Jurkat, Clone E6-1 (cell line): ENCODE measurements around the gene PRTG. TPM values are rescaled to one million over a fixed set of nuclear protein-coding genes. Genes with fewer than 3 reads are reported as not detected.
"Not testable (repeated sequence)": the region's sequence is repeated elsewhere in the genome, so short reads cannot be mapped to it uniquely, and the experiment has no call there.

Experiments
- DNase-seq: peaks from one replicate; pipeline ENCODE4 v3.0.0-alpha.2; 2011; ENCODE audit warnings: low read depth, low spot score
- H3K4me3 ChIP-seq: 2 replicates; pipeline ENCODE4 v1.5.1; 2011; ENCODE audit warnings: mild to moderate bottlenecking, low read length, control low read depth, moderate library complexity
- polyA plus RNA-seq: library from polyadenylated mRNA; unstranded; fragments of >200 nt; gene quantifications from one replicate; pipeline ENCODE4 v1.2.1, GENCODE V29; 2012; ENCODE audit warnings: missing spikeins; ENCODE audit not compliant: insufficient read length, insufficient read depth

PRTG gene, protein sequence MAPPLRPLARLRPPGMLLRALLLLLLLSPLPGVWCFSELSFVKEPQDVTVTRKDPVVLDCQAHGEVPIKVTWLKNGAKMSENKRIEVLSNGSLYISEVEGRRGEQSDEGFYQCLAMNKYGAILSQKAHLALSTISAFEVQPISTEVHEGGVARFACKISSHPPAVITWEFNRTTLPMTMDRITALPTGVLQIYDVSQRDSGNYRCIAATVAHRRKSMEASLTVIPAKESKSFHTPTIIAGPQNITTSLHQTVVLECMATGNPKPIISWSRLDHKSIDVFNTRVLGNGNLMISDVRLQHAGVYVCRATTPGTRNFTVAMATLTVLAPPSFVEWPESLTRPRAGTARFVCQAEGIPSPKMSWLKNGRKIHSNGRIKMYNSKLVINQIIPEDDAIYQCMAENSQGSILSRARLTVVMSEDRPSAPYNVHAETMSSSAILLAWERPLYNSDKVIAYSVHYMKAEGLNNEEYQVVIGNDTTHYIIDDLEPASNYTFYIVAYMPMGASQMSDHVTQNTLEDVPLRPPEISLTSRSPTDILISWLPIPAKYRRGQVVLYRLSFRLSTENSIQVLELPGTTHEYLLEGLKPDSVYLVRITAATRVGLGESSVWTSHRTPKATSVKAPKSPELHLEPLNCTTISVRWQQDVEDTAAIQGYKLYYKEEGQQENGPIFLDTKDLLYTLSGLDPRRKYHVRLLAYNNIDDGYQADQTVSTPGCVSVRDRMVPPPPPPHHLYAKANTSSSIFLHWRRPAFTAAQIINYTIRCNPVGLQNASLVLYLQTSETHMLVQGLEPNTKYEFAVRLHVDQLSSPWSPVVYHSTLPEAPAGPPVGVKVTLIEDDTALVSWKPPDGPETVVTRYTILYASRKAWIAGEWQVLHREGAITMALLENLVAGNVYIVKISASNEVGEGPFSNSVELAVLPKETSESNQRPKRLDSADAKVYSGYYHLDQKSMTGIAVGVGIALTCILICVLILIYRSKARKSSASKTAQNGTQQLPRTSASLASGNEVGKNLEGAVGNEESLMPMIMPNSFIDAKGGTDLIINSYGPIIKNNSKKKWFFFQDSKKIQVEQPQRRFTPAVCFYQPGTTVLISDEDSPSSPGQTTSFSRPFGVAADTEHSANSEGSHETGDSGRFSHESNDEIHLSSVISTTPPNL
- polyA plus RNA-seq: 0.73 TPM

DNA sequence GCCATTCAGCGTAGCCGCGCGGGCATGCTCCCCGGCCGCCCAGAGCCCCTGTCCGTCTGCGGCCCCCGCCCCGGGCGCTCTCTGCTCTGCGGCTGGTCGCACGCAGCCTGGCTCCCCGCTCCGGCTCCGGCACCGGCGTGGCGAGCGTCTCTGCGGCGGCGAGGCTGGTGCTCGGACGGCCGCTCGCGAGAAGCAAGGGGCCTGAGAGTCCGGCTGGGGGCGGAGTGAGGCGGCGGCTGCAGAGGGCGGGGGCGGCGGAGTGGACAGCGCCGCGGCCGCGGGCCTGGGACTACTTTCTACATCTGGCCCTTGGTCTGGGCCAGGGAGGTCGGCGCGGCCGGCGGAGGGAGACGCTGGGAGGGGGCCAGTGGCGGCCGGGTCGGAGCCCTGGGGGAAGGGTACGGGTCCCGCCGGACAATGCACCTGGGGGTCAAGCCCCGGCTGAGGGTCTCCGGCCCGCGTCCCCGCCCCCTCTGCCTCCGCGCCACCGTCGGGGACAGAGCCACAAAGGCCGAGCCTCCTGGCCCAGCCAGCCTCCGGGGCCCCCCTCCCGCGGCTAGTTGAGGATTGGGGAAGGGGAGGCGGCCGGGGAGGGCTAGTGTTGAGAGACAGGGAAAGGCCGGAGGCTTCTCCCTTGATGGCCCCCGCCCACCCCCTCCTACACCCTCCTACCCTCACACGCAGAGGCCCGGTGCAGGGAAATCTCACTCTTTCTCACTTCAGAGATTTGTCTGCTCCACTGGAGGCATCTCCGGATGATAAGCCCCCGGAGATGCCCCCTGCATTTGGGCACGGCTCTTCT, at the start of gene PRTG:
PRTG (minus strand) TSS at position 226 of the 802 bp plus-strand sequence; CDS start at position 5, 221 bp downstream.
- peak within 1 kb of the TSS; percentile 31 for H3K4me3 ChIP-seq
- DNase-seq: no peak

DNA sequence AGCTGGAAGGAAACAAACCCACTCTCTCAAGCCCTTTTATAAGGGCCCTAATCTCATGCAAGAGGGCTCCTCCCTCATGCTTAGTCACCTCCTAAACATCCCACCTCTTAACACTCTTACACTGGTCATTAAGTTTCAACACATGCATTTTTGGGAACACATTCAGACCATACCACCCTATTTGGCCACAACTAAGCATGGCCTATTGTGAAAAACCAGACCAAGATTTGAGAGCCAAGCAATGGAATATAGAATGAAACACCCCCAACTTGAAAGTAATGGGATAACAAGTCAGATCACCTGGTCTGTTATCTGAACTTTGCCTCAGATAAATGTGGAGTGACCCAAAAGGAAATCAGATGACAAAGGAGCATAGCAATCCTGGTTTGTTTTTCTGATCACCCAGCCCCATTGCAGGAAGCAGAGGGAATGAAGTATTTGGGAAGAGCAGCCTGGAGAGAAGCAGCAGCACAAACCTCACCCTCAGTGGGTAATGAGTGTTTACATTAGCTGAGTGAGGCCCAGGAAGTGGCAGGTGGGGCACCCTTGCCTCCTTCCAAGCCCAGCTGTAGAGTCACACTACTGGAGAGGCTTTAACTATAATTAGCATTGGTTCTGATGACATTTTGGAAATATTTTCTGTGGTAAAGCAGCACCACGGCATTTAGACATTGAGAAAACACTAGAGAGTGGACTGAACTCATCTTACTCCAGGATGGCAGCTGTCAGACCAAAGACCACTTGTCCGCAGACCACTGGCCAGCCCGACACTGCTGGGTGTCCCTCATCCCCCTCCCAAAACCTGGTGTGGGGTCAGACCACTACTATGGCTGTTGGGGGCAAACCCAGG, 48.8 kb upstream of the PRTG start:
- DNase-seq: no peak
- no peak overlapping the region for H3K4me3 ChIP-seq

DNA sequence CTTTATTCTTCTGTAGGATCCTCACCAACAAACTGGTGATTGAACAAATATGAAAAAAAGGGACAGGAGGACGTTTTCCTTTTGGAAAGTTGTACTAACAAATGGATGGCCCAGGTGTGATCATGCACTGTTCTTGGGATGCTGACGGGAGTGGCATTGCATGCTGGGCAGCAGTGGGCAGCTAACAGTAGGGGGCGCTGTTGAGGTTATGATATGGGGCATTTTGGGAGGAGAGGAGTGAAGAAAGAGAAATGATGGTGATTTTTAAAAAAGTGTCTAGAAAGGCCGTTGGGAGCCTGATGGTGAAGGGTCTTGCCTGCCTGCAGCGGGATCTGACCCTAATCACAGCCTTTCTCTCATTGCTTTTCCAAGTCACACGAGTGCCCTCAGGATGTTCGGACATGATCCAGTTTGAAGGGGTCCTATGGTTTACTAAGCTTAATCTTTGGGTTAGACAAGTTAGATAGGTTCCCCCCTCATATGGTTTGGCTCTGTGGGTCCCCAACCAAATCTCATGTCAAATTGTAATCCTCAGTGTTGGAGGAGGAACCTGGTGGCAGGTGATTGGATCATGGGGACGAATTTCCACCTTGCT, 46.2 kb upstream of the PRTG start:
- no peak overlapping the region for H3K4me3 ChIP-seq

DNA sequence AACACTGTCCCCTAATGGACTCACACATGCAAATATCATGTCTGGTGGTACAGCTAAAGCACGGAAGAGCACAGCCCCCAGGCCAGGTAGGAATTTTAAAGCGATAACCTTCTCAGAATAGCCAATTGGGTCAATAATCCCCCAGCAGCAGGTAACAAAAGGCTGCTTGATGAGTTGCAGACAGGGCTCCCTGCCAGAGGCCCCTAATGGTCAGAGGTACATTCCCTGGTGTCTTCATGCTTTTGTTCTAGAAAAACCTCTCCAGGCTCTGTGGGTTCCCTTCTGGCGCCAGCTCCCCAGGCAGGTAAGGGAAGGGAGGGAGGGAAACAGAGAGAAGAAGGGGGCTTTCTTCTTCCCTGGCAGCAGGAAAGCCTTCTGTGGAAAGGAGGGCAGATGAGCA, 43.4 kb upstream of the PRTG start:
- DNase-seq: no peak
- H3K4me3 ChIP-seq: no peak overlapping the region

More for the DNA sequence above, 46.2 kb upstream of the PRTG start:
- peak; percentile 8 for DNase-seq

DNA sequence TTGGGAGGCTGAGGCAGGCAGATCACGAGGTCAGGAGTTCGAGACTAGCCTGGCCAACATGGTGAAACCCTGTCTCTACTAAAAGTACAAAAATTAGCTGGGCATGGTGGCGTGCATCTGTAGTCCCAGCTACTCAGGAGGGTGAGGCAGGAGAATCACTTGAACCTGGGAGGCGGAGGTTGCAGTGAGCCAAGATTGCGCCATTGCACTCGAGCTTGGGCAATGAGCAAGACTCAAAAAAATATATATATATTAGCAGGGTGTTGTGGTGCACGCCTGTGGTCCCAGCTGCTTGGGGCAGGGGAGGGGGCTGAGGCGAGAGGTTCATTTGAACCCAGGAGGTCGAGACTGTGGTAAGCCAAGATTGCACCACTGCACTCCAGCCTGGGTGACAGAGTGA, 42.6 kb upstream of the PRTG start:
- not testable (repeated sequence) for DNase-seq, H3K4me3 ChIP-seq

DNA sequence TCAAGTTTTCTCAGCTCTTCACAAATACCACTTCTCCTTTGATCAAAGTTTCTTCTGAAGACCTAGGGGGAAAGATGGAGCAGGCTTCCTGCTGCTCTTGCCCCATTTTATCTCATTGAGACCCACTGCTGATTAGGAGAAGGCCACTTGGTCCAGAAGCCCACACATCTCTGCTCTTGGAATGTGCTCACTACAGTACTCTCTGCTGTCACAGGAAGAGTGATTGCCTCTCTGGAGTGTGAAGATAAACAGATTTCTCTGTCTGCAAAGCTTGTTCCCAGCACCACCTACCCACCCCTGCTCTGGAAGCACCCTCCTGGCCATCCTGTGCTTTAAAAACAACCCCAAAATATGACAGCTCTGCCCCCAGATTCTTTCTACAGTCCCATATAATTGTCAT, 41.3 kb upstream of the PRTG start:
- DNase-seq: no peak

DNA sequence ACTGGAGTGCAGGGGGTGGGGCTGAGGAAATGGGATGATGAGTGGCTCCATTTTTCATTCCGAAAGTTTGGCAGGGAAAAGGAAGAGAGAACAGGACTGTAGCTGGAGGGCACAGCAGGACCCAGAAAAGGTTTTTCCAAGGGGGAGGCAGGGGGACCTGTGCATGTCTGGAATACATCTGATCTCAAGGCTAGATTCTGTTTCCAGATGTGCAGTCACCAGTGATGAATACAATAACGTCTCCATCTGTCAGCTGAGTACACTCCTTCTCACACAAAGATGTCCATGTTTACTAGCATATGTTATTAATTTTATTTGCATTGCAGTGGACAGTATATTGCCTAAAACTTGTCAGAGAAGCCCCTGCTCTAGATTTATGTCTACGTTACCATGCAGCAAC, 39.9 kb upstream of the PRTG start:
- DNase-seq: no peak
- no peak overlapping the region for H3K4me3 ChIP-seq

More for the DNA sequence above, 41.3 kb upstream of the PRTG start:
- no peak overlapping the region for H3K4me3 ChIP-seq

DNA sequence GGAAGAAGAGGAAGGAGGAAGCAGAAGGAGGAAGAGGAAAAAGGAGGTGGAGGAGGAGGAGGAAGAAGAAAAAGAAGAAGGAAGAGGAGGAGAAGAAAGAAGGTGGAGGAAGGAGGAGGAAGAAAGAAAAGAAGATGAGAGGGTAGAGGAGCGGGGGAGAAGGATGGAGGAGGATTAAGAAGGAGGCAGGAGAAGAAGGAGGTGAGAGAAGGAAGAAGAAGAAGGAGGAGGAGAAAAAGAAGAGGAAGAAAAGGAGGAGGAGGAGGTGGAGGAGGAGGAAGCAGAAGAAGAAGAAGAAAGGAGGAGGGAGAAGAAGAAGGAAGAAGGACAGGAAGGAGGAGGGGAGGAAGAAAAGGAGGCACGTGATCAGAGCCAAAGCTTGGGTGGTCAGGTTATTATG, 37.3 kb upstream of the PRTG start:
- DNase-seq: no peak
- no peak overlapping the region for H3K4me3 ChIP-seq

DNA sequence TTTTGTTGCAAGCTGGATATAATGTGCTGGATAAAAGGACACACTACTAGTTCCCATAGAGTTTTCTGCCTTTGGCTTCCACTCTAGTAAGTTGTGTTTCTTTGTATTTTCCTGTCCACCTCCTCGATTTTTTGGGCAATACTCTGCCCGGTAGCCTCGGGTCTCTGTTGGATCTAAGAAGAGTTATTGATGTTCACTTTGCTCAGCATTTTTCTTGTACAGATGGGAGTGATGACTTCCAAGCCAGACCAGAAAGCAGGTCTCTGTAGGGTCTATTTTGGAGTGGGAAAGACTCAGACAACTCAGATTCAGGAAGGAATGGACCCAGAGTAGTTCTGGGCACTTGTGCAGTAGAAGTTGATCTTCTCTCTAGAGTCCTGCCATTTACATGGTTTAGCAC, 36.0 kb upstream of the PRTG start:
- DNase-seq: no peak
- H3K4me3 ChIP-seq: no peak overlapping the region

DNA sequence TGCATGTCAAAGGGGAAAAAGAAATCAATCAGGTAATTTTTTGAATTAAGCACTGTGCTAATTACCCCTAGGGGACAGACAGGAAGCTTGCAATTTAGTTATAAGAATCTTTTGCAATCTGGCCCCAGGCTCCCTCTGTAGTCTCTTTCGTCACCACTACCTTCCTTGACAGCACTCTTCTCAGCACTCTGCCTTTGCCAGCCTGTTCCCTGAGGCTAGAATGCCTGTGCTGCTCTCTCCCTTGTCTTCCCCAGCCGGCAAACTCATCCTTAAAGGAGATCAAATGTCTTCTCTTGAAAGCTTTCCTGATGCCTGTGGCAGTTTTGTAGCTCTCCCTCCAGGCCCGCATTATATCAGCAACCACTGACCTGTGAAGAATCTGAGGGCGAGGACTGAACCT, 32.4 kb upstream of the PRTG start:
- no peak overlapping the region for H3K4me3 ChIP-seq

DNA sequence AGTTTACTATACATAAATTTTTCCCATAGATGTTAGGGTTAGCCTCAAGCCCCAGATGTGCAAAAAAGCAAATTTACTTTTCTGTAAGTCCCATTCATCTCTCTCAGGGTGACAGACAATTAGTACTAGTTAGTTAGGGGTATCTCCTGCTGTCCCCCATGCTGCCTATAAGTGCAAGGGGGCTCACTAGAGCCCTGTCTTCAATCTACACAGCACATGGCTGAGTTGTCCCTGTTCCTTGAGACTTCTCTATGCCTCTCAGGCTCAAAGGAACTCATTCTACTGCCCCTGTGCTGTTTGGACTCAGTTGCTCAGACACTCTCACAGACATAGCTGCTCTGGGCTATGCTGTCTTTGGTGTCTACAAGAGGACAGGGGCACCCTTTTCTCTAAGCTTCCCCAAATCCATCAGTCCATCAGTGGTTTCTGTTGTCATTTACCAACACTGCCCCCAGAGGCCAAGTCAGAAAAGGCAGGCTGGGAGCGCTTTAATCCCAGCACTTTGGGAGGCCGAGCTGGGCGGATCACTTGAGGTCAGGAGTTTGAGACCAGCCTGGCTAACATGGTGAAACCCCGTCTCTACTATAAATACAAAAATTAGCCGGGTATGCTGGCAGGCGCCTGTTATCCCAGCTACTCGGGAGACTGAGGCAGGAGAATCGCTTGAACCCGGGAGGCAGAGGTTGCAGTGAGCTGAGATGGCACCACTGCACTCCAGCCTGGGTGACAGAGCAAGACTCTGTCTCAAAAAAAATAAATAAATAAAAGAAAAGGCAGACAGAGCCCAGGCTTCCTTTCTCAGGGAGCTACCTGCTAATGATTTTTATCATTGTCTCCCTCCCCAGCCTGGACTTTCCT, 31.4 kb upstream of the PRTG start:
- H3K4me3 ChIP-seq: no peak overlapping the region
- peak; percentile 10 for DNase-seq

More for the DNA sequence above, 32.4 kb upstream of the PRTG start:
- DNase-seq: no peak

DNA sequence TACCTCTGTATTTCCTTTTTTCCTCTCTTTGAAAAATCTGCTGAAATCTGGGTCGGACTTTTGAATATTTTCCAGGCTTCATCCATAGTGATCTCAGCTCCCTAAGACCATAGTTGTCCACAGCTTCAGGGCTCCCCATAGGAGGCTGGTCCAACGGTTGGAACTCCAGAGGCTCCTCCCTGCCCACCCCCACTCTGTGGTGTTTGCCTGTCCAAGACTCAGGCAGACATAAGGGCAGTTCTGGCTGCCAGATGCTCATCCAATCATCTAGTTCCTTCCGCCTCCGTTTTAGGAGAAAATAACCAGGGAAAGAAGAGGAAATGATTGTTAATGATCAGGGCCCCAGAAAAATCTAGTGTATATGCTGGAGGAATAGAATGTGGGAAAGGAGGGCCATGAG, 27.9 kb upstream of the PRTG start:
- no peak for DNase-seq
- no peak overlapping the region for H3K4me3 ChIP-seq

DNA sequence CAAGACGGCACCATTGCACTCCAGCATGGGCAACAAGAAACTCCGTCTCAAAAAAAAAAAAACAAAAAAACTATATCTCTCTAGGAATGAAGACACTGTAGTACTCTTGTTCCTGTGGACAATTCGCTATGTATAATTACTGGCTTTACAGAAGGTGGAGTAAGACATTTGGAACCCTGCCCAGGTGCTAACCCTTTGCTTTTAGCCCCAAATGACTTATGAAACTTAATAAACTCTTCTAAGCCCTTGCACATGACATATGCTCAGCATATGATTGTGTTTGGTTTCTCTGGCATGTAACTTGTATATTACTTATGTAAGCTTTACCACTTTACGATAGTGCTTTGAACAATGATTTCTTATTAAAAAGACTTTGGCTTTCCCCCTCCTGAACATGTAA, 27.3 kb upstream of the PRTG start:
- H3K4me3 ChIP-seq: no peak overlapping the region
- no peak for DNase-seq

DNA sequence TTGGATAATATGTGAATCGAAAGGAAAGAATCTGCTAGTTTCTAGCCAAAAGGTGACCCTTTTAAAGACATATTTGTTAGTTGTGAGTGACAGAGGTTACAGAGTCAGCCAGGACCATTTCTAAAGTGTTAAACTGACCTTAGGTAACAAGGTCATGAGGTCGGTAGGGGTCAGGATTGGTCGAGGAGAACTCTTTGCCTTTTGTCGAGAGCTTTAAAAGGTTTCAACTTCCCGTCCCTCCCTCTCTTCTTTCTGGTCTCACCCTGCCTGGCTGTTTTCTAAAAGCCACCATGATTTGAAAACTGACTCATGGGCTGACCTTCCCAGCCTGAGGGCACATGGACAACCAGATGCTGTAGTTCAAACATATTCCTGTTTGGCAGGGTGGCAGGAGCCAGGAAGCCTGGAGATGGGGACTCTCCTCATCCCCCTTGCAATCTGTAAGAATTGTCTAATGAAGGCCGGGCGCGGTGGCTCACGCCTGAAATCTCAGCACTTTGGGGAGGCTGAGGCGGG, 25.8 kb upstream of the PRTG start:
- no peak for DNase-seq

DNA sequence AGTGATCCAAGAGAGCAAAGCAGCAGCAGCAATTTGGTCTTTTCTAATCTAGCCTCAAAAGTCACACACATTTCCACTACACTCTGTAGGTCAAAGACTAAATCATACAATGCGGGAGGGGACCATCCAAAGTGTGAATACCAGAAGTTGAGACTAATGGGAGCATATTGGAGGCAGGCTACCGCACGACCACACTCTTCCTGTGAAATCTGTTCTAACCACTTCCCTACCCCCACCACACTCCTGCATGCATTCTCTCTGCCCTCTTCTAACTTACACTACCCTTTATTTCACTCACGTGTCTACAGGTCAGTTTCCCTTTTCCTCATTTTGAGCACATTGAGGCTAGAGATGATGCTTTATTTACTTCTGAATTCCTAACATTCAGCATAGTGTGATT, 23.7 kb upstream of the PRTG start:
- no peak overlapping the region for H3K4me3 ChIP-seq
- DNase-seq: peak; percentile 38

More for the DNA sequence above, 25.8 kb upstream of the PRTG start:
- H3K4me3 ChIP-seq: no peak overlapping the region

DNA sequence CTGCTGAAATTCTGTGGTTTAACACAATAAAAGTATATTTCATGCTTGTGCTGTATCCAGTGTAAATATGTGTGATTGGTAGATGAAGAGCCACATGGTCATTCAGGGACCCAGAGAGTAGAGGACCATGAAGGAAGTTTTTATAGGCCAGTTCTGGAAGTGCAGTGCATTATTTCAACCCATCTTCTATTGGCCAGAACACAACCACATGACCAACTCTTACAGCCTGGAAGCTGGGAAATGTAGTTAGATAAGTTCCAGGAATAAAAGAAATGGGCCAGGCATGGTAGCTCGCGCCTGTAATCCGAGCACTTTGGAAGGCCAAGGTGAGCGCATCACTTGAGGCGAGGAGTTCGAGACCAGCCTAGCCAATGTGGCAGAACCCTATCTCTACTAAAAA, 21.4 kb upstream of the PRTG start:
- DNase-seq: no peak
- no peak overlapping the region for H3K4me3 ChIP-seq
